ENCODE data around the gene MTUS2. TPM values are rescaled to one million over a fixed set of nuclear protein-coding genes. Genes with fewer than 3 reads are reported as not detected.

MTUS2 gene
- total RNA-seq, 1 experiment from 2014 or later = not detected

DNA sequence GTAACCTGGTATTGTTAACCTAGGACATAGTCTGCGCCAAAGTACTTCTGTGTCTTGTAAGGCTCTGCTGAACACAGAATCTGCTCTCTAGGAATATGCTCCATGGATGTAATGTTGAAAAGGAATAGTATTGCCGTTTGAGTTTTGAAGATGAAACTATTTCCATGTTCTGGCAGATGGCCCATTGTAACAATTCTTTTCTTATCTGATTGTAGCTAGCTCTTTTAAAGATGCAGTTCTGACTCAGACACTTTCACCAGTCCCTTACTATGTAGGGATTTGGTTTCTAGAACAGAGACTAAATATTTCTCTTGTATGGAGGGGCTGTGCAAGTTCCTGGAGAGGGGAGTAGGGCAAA lies 185.6 kb downstream of the MTUS2 start:
- Histone ChIP-seq H3K9me2 (replicated peaks; ENCODE audit: low read length) (no peaks in the 10 kb centered on the region), H2AFZ (ENCODE audit: low read length) (no peak overlapping the region), H3K4me2 (ENCODE audit: low read length) (no peak overlapping the region), H3K36me3 (ENCODE audit: low read depth, low read length) (no peaks in the 10 kb centered on the region), H3K27me3 (ENCODE audit: low read length) (peaks cover 6% of the 10 kb centered on the region; the same call in 1 of the 2 replicates), H3K4me3 (ENCODE audit: low read length) (no peak overlapping the region), H3K9ac (ENCODE audit: low read length) (no peak overlapping the region), H3K9me3 (ENCODE audit: low read length) (no peaks in the 10 kb centered on the region), H3K4me1 (ENCODE audit: insufficient read depth, low read length) (no peaks in the 10 kb centered on the region), H3F3A (ENCODE audit: low read length, unreplicated experiment) (no peaks in the 10 kb centered on the region), H4K20me1 (ENCODE audit: low read length) (no peaks in the 10 kb centered on the region), H3K79me2 (ENCODE audit: low read length) (no peaks in the 10 kb centered on the region), H3K27ac (ENCODE audit: low read length) (no peak overlapping the region)
- ATAC-seq = no peak
- intact Hi-C loops (cut with micrococcal nuclease) = no loop called here
- ChIA-PET POLR2A (ENCODE audit: unreplicated experiment) (no interaction called here), CTCF (no interaction called here)
- BruUV-seq (replicated peaks) = no TSS peak
- TF ChIP-seq CTCF (conservative IDR thresholded peaks at IDR 0.05; ENCODE audit: low read depth, low read length) = no peak
- TF ChIP-seq EZH2phosphoT487 (IDR thresholded peaks at IDR 0.05; ENCODE audit: borderline replicate concordance, low read length) = no peak
- no peak for TF ChIP-seq EZH2 (IDR thresholded peaks at IDR 0.05; ENCODE audit: low read length, unreplicated experiment)
- no peak for DNase-seq

DNA sequence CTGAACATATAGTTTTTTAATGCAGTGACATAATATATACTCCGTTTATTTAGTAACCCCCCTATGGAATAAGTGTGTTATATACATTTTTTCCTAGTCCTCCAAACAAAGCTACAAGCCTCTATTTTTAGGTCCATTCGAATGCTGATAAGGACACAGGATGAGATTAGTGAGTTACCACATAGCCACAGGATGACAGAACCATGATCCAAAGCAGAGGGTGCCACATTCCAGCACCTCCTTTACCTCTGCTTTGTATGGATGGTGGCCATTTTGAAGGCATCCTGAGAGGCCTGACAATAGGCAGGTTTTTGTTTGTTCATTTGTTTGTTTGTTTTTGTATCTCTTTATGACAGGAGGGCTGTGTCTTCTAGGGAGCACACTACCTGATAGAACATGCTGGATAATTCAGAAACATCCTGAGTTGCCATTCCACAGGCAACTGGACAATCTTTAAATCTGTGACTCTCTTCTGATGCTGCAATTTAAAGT lies 186.3 kb downstream of the MTUS2 start:
- no peak overlapping the region for H2AFZ ChIP-seq (ENCODE audit: low read length)
- ATAC-seq (no peak), DNase-seq (no peak)
- H3K4me2 ChIP-seq (ENCODE audit: low read length) = no peak overlapping the region
- no TSS peak for BruUV-seq (replicated peaks)
- intact Hi-C loops (cut with micrococcal nuclease) = no loop called here
- no peak overlapping the region for H3K27ac ChIP-seq (ENCODE audit: low read length)
- no peaks in the 10 kb centered on the region for H3K79me2 ChIP-seq (ENCODE audit: low read length)
- H3K4me1 ChIP-seq (ENCODE audit: insufficient read depth, low read length) = no peaks in the 10 kb centered on the region
- H4K20me1 ChIP-seq (ENCODE audit: low read length) = no peaks in the 10 kb centered on the region
- TF ChIP-seq EZH2phosphoT487 (IDR thresholded peaks at IDR 0.05; ENCODE audit: borderline replicate concordance, low read length) (no peak), CTCF (conservative IDR thresholded peaks at IDR 0.05; ENCODE audit: low read depth, low read length) (no peak), EZH2 (IDR thresholded peaks at IDR 0.05; ENCODE audit: low read length, unreplicated experiment) (no peak)
- H3K36me3 ChIP-seq (ENCODE audit: low read depth, low read length) = no peaks in the 10 kb centered on the region
- peaks cover 6% of the 10 kb centered on the region; the same call in 1 of the 2 replicates for H3K27me3 ChIP-seq (ENCODE audit: low read length)
- H3K4me3 ChIP-seq (ENCODE audit: low read length) = no peak overlapping the region
- H3K9me3 ChIP-seq (ENCODE audit: low read length) = no peaks in the 10 kb centered on the region
- no peaks in the 10 kb centered on the region for H3F3A ChIP-seq (ENCODE audit: low read length, unreplicated experiment)
- ChIA-PET CTCF (no interaction called here), POLR2A (ENCODE audit: unreplicated experiment) (no interaction called here)
- no peak overlapping the region for H3K9ac ChIP-seq (ENCODE audit: low read length)
- H3K9me2 ChIP-seq (replicated peaks; ENCODE audit: low read length) = no peaks in the 10 kb centered on the region

DNA sequence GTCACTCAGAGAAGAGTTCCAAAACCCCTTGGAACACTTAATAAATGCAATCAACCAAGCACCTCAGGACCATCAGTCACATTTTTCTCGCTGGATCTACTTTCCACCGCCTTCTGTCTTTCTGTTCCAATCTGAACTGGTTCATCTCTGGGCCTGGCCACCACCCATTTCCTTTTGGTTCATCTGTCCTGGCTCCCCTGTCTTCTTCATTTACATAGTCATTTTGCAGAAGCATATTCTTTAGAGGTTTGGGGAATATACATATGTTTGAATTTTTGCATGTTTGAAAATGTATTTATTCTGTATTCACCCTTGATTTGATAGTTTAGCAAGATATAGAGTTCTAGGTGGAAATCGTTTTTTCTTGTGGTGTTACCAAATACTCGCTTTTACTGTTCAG lies 188.2 kb downstream of the MTUS2 start:
- CTCF ChIA-PET = no interaction called here
- no TSS peak for BruUV-seq (replicated peaks)
- Histone ChIP-seq H3K4me2 (ENCODE audit: low read length) (no peak overlapping the region), H4K20me1 (ENCODE audit: low read length) (no peaks in the 10 kb centered on the region), H3K9me2 (replicated peaks; ENCODE audit: low read length) (no peaks in the 10 kb centered on the region), H3K27me3 (ENCODE audit: low read length) (peaks cover 21% of the 10 kb centered on the region), H2AFZ (ENCODE audit: low read length) (no peak overlapping the region), H3K79me2 (ENCODE audit: low read length) (no peaks in the 10 kb centered on the region), H3K4me1 (ENCODE audit: insufficient read depth, low read length) (no peaks in the 10 kb centered on the region), H3K9ac (ENCODE audit: low read length) (no peak overlapping the region), H3F3A (ENCODE audit: low read length, unreplicated experiment) (no peaks in the 10 kb centered on the region), H3K27ac (ENCODE audit: low read length) (no peak overlapping the region), H3K4me3 (ENCODE audit: low read length) (no peak overlapping the region), H3K9me3 (ENCODE audit: low read length) (no peaks in the 10 kb centered on the region), H3K36me3 (ENCODE audit: low read depth, low read length) (no peaks in the 10 kb centered on the region)
- TF ChIP-seq EZH2 (IDR thresholded peaks at IDR 0.05; ENCODE audit: low read length, unreplicated experiment) (no peak), EZH2phosphoT487 (IDR thresholded peaks at IDR 0.05; ENCODE audit: borderline replicate concordance, low read length) (no peak), CTCF (conservative IDR thresholded peaks at IDR 0.05; ENCODE audit: low read depth, low read length) (no peak)
- DNase-seq = no peak
- intact Hi-C loops (cut with micrococcal nuclease) = no loop called here
- no peak for ATAC-seq
- POLR2A ChIA-PET (ENCODE audit: unreplicated experiment) = no interaction called here
